Measurements from ENCODE around the gene SPIRE1.

DNA sequence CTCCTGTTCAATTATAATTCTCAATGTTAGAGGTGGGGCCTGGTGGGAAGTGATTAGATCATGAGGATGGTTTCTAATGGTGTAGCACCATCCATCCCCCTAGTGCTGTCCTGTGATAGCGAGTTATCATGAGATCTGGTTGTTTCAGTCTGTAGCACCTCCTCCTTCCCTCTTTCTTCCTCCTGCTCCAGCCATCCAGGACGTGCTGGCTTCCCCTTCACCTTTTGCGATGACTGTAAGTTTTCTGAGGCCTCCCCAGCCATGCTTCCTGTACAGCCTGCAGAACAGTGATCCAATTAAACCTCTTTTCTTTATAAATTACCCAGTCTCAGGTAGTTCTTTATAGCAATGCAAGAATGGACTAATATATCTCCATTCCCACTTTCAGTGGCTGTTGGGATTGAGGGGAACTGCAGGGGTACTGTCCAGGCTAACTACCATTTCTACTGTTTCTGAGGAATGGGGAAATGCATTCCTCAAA, 19.2 kb downstream of the SPIRE1 start:
- TF ChIP-seq, protein P1, sequence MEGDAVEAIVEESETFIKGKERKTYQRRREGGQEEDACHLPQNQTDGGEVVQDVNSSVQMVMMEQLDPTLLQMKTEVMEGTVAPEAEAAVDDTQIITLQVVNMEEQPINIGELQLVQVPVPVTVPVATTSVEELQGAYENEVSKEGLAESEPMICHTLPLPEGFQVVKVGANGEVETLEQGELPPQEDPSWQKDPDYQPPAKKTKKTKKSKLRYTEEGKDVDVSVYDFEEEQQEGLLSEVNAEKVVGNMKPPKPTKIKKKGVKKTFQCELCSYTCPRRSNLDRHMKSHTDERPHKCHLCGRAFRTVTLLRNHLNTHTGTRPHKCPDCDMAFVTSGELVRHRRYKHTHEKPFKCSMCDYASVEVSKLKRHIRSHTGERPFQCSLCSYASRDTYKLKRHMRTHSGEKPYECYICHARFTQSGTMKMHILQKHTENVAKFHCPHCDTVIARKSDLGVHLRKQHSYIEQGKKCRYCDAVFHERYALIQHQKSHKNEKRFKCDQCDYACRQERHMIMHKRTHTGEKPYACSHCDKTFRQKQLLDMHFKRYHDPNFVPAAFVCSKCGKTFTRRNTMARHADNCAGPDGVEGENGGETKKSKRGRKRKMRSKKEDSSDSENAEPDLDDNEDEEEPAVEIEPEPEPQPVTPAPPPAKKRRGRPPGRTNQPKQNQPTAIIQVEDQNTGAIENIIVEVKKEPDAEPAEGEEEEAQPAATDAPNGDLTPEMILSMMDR (IDR thresholded peaks at IDR 0.05): no peak
- no peak for TF ChIP-seq EP300 (IDR thresholded peaks at IDR 0.05)

Data from tibial nerve (tissue), 4 donors.